Hematopoietic multipotent progenitor cell treated with erythropoietin and hydrocortisone succinate and interleukin-3 and kit ligand, for 6 days (in vitro differentiated cells): ENCODE data around the gene CTSL.

Experiments used
- DNase-seq: peaks from one replicate; pipeline ENCODE4 v3.0.0-alpha.2; 2015

The CTSL gene

GRCh38 chr9:87701931-87702421 is 23.9 kb upstream of the CTSL start:
- no peak for DNase-seq

DNA sequence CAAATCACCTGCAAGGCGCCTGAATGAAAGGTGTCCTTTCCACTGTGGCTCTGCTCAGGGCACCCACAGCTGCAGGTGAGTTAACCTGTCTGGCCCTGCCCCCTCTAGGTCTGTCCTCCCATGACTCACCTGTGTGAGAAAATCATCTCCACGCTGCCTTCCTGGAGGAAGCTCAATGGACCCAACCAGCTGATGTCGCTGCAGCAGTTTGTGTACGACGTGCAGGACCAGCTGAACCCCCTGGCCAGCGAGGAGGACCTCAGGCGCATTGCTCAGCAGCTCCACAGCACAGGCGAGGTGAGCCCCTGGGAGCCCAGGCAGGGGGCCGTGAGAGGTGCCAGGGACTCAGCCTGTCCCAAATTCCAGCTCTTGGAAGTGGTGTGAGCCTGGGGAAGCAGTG is 23.0 kb upstream of the CTSL start:
- DNase-seq = no peak

DNA sequence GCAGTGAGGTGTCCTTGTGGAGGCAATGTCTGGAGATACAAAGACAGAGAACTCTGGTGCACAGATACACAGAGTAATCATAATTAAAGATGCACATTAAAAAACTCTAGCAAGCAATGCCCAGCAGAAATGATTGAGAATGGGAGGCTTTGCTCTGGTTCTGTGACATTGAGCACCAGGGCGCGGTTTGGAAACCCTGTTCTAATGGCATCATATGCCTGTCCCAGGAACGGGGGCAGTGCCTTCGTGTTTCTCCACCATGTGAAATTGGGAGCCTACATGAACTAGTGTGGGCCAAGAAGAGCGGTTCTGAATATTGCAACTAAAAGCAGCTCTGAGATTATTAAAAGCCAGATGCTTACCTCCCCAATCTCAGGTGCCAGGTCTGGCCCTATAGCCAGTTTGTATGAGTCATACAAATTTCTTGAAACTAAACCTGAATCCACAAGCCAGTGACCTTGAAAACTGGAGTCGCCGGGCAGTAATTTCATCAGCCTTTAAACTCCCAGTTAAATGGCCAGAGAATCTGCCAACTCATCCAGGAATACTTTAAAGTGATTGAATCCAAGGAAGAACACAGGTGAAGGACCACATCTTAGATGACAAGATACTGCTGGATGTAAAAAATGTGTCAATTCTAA is 22.2 kb upstream of the CTSL start:
- no peak for DNase-seq

DNA sequence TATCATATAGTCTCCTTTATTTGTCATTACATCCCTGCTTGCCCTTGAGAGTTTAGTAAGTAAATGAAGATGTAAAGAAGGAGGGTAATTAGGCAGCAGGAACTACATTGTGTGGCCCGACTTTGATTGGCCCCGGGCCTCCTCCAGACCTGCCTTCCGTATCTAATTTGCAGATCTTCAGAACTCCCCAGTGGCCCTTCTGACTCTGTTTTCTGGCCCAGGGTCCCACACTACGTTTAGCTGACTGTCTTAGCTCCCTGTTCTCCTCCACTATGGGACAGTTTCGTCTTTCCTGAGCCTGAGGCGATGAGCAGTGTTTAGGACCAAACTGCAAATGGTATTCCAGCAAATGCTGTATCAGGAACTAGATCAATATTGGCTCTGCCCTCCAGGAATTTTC is 21.6 kb upstream of the CTSL start:
- no peak for DNase-seq

DNA sequence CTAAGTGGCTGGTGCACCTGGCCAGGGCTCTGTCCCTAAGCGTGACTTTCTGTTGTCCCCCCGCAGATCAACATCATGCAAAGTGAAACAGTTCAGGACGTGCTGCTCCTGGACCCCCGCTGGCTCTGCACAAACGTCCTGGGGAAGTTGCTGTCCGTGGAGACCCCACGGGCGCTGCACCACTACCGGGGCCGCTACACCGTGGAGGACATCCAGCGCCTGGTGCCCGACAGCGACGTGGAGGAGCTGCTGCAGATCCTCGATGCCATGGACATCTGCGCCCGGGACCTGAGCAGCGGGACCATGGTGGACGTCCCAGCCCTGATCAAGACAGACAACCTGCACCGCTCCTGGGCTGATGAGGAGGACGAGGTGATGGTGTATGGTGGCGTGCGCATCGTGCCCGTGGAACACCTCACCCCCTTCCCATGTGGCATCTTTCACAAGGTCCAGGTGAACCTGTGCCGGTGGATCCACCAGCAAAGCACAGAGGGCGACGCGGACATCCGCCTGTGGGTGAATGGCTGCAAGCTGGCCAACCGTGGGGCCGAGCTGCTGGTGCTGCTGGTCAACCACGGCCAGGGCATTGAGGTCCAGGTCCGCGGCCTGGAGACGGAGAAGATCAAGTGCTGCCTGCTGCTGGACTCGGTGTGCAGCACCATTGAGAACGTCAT is 19.7 kb upstream of the CTSL start:
- DNase-seq = no peak

DNA sequence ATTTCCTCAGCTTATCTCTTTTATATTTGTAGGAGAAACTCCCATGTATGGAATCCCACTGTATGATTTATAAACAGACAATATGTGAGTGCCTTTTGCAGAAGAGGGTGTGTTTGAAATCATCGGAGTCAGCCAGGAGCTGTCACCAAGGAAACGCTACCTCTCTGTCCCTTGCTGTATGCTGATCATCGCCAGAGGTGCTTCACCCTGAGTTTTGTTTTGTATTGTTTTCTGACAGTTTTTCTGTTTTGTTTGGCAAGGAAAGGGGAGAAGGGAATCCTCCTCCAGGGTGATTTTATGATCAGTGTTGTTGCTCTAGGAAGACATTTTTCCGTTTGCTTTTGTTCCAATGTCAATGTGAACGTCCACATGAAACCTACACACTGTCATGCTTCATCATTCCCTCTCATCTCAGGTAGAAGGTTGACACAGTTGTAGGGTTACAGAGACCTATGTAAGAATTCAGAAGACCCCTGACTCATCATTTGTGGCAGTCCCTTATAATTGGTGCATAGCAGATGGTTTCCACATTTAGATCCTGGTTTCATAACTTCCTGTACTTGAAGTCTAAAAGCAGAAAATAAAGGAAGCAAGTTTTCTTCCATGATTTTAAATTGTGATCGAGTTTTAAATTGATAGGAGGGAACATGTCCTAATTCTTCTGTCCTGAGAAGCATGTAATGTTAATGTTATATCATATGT is 18.0 kb upstream of the CTSL start:
- no peak for DNase-seq

GRCh38 chr9:87708546-87708945 is 17.4 kb upstream of the CTSL start:
- no peak for DNase-seq

DNA sequence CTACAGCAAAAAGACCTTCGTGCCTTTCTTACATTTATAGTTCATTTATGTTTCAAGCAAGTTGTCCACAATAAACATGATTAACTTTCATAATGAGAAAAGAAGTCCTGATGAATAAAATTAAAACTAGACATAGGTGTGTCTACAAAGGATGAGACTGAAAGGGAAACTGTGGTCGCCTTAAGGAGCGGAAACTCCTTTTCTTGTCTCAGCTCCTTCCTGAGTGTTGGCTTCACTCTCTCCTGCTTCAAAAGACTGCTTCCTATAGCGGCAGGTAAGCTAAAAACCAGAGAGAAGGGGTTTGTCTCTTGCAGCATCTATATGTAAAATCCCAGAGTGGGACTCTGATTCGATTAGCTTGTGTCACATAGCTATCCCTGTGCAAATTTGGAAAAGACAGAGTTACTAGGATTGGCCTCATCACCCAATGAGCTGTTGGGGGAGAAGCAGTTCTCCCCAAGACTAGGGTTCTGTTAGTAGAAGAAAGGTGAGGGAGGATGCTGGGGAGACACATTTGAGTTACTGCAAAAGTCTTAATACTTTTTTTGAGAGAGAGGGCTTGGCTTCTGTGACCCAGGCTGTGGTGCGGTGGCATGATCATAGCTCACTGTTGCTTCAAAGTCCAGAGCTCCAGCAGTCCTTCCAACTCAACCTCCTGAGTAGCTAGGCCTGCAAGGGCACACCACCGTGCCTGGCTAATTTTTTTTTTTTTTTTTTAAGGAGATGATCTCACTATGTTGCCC is 16.8 kb upstream of the CTSL start:
- no peak for DNase-seq

DNA sequence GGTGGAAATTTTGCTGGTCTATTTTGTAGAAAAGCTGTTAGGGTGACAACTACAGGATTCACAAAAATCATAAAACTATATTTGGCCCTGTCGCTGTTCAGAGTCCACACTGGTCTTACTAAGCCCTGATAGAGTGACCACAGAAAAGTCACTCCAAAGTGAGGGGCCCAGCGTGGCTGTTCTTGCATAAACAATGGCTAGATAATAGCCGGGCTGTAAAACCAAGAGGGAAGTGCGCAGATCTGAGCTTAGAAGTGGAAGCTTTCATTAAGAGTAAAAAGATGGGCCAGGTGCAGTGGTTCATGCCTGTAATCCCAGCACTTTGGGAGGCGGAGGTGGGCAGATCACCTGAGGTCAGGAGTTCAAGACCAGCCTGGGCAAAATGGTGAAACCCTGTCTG is 15.5 kb upstream of the CTSL start:
- no peak for DNase-seq

DNA sequence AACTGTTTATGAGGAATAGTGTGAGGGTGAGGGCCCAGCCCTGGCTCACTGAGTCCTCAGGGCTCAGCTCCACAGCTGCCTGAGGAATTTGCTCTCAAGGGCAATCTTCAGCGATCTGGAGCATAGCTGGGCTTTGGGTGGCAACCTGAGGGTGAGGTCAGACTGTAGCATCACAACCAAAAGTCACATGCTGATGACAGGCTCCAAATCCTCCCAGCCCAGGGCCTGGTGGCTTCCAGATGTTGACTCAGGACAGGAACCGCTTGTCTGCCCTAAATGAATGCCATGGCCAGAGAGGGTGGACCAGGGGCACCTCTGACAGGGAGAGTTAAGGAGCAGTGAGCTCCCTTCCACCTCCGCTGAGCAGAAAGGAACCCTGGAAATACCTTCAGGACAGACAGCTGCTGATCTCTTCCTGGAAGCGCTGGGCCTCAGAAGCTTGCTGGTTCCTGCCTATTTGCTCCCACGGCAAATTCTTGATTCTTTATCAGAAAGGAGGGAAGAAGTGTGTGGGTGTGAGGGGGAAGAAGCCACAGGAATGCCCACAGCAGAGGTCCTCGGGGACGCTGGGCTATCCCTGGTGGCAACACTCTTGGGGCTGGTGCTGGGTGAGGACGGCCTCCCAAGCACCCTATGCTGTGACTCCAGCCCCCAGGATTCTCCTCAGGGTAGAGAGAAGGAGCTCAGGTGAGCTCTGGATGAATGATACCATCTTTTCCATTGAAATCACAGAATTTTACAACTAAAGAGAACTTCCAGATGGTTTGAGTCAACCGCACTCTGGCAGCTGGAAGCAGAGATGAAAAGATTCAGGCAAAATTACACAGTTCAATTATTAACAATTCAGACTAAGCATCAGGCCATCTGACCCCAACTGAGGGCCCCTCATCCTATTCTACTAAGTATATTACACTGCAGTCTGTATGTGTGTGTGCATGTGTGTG is 13.8 kb upstream of the CTSL start:
- DNase-seq = peak; percentile 66

GRCh38 chr9:87712801-87713277 is 13.1 kb upstream of the CTSL start:
- no peak for DNase-seq

- DNase-seq = peak; percentile 65
These were observed 12.5 kb upstream of the CTSL start for GRCh38 chr9:87713278-87713987.

DNA sequence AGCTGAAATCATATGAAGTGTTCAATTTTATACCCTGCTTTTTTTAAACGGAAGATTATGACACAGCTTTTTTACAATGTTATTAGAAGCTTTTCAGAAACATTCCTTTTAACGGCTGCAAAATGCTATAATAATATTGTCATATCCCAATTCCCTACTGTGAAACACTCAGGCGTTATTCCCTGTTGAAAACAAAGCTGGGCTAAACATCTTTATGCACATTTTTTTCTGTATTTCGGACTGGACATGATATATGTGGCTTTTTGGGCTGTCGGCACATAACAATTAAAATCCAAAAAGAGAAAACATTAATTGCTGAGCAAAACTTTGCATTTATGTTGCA is 12.0 kb upstream of the CTSL start:
- no peak for DNase-seq

DNA sequence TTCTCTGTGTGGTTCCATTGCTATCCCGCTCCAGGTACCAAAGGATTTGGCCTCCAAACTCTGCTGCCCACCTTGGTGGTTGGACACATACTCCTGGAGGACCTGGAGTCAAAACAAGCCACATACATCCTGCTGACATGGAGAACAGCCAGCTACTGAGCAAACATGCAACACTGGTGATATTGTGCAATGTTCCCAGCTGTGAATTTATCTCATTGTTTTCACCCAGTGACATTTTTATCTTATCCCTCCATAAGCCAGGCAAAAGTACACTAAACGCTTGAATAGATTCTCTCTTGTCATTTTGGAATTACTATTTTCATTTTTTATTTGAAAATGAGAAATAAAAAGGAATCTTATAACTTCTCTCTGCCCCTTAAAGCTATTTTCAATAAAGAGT is 11.1 kb upstream of the CTSL start:
- DNase-seq = peak; percentile 93

GRCh38 chr9:87716141-87716540 is 9.8 kb upstream of the CTSL start:
- no peak for DNase-seq

DNA sequence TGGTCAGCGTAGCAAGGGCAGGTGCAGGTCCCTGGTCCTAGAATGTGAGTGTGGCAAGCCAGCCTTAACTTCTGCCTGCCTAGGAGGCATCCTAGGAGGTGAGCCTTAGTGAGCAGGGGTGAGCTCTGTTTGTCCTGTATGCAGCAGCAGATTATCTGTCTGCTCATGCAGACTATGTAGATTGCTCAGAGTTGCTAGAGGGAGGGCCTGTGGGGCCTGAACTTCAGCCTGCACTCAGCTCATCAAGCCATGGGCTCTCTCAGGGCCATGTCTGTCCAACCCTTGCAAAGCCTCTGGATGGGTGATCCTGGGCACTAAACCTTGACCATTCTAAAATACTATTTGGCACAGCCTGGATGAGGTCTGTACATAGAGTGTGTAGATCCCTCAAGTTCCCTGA is 8.5 kb upstream of the CTSL start:
- peak; percentile 24 for DNase-seq

DNA sequence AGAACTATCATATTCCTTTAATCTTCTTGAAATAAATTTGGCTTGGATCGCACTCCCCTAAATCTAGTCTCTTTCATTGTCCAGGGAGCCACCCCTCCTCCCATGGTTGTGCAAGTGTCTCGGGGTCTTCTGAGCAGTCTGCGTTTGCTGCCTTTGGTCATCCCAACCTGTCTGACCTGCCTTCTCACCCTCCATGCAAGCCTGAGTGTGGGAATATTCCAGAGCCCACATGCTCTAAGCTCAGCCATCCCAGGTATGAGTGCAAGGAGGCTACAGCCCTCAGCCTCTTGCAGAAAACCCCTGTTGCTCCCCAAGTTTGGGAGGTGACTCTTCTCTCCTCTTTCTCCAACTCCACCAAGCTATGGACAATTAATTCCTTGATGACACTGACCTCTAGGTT is 7.7 kb upstream of the CTSL start:
- DNase-seq = no peak

DNA sequence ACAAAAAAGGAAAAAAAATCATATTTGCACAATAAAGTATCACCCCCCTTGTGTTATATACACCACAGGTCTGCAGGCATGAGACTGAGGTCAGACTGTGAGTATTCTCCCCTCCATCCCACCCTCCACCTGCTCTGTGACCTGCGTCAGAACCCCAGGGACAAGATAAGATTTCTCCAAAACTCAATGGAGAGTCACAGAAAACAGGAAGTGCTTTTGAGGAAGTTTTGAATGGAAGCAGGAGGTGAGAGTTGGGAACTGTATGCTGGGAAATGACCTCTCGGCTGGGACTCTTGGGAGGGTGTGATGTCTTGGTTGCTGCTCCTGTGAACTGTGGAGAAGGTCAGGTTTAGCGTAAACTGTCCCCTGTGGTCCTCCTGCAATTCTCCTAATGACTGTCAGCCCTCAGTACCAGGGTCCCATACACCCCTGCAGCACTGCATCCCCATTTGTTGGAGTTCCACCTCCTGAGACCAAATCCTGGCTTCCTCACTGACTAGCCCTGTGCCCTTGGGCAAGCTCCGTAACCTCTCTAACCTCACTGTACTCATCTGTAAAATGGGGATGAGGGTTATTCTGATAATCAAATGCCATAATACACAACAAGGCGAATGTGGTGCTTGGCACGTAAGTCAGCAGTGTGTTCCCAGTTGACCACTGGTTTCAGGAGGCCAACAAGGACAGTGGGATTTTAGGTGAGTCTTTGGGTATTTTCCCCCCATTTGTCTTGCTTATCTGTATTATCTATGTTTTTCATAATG is 6.9 kb upstream of the CTSL start:
- no peak for DNase-seq

- peak; percentile 48 for DNase-seq
These were observed 5.7 kb upstream of the CTSL start for GRCh38 chr9:87720173-87720572.

- no peak for DNase-seq
These were observed 3.4 kb upstream of the CTSL start for GRCh38 chr9:87722393-87723088.
